K562 (cell line): ENCODE measurements around the gene PPP1R13L. TPM values are rescaled to one million over a fixed set of nuclear protein-coding genes. Genes with fewer than 3 reads are reported as not detected.

Experiments
- ATF1 ChIP-seq, 2 experiments: fragments of 450-650 bp in 1 of 2; IDR thresholded peaks; 2 replicates each; pipeline ENCODE4 v1.6.1; 2016; ENCODE audit warnings: missing compliant biosample characterization in 1 of 2, missing genetic modification characterization in 1 of 2
- FOXK2 ChIP-seq, 2 experiments: fragments of 450-650 bp; IDR thresholded peaks in 1 of 2; conservative IDR thresholded peaks in 1 of 2; 2 replicates each; pipeline ENCODE4 v1.6.1; 2016; ENCODE audit warnings: low read depth in 2 of 2, mild to moderate bottlenecking in 1 of 2
- MEIS2 ChIP-seq: fragments of 450-650 bp; IDR thresholded peaks from 2 replicates; pipeline ENCODE4 v1.6.1; 2014; ENCODE audit warnings: mild to moderate bottlenecking; ENCODE audit not compliant: partially characterized antibody
- MGA ChIP-seq: fragments of 450-650 bp; IDR thresholded peaks from 2 replicates; pipeline ENCODE4 v1.6.1; 2016; ENCODE audit warnings: mild to moderate bottlenecking, moderate library complexity
- MNT ChIP-seq, 2 experiments: fragments of 450-650 bp; conservative IDR thresholded peaks; 2 replicates each; pipeline ENCODE4 v1.6.1; 2017; ENCODE audit warnings: mild to moderate bottlenecking in 2 of 2, moderate library complexity in 2 of 2
- NCOA6 ChIP-seq: fragments of 450-650 bp; IDR thresholded peaks from 2 replicates; pipeline ENCODE4 v1.6.1; 2017; ENCODE audit warnings: mild to moderate bottlenecking
- polyA plus RNA-seq, 8 experiments: library from polyadenylated mRNA; depleted of rRNA in 4 of 8; stranded (reverse) in 5 of 8; unstranded in 3 of 8; fragments of >200 nt; fragmentation: Nextera tagmentation in 2 of 8; fragmentation: Illumina TruSeq in 1 of 8; extraction: Ambion mirVana in 2 of 8; extraction: Trizol in 1 of 8; gene quantifications; 2 replicates each; pipeline versions ENCODE4 v1.2.1 to v1.2.3, GENCODE V29; 2011 to 2014; ENCODE audit warnings: inconsistent platforms in 1 of 8, missing spikeins in 1 of 8
- total RNA-seq, 7 experiments: library from RNA; depleted of rRNA in 6 of 7; stranded (reverse); fragments of >200 nt in 6 of 7; fragmentation: Illumina TruSeq in 2 of 7; extraction: Trizol in 2 of 7; gene quantifications; 2 replicates each; pipeline versions ENCODE4 v1.2.1 to v1.2.3, GENCODE V29; 2011 to 2021; ENCODE audit warnings: low replicate concordance in 1 of 7
- TF ChIP-seq, protein P1 (sequence below): sonication (generic); formaldehyde crosslinking; IDR thresholded peaks from 2 replicates; pipeline ENCODE4 v1.9.0; 2022; ENCODE audit warnings: mild to moderate bottlenecking, missing genetic modification reagents

PPP1R13L gene
- total and polyA plus RNA-seq, 9 of the 15 experiments (the other 6 are each of a cell fraction or from before 2014, with no cell fraction given): 0.32 to 6.7 (median 2.0) TPM

GRCh38 chr19:45403781-45404556, 900 bp downstream of the PPP1R13L start (continued):
- TF ChIP-seq MGA (no peak), ATF1 (CRISPR knock-in tag; IDR thresholded peaks at IDR 0.05) (no peak), ATF1 (tag; IDR thresholded peaks at IDR 0.05) (peak; percentile 14; the same call in 1 of the 2 replicates), MEIS2 (no peak), FOXK2 (conservative IDR thresholded peaks at IDR 0.05 in 1 of 2, IDR thresholded peaks at IDR 0.05 in 1 of 2; ENCODE audit: low read depth in 2 of 2) (0 out of 4 replicates have a peak, but pooled peaks of 1 of the 2 experiments have one; percentile 38), NCOA6 (no peak), MNT (conservative IDR thresholded peaks at IDR 0.05) (peak in 1 of 2 experiments; percentile 52; a peak in 2 of 4 replicates)
- TF ChIP-seq, protein P1, sequence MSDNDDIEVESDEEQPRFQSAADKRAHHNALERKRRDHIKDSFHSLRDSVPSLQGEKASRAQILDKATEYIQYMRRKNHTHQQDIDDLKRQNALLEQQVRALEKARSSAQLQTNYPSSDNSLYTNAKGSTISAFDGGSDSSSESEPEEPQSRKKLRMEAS (CRISPR knock-in tag): 0 out of 2 replicates have a peak, but pooled peaks have one; percentile 34
